Measurements from ENCODE around the gene ZAP70. TPM values are rescaled to one million over a fixed set of nuclear protein-coding genes. Genes with fewer than 3 reads are reported as not detected.

ZAP70 gene
- total and polyA plus RNA-seq, 9 donors: 0.45 to 2.0 (median 0.75) TPM

DNA sequence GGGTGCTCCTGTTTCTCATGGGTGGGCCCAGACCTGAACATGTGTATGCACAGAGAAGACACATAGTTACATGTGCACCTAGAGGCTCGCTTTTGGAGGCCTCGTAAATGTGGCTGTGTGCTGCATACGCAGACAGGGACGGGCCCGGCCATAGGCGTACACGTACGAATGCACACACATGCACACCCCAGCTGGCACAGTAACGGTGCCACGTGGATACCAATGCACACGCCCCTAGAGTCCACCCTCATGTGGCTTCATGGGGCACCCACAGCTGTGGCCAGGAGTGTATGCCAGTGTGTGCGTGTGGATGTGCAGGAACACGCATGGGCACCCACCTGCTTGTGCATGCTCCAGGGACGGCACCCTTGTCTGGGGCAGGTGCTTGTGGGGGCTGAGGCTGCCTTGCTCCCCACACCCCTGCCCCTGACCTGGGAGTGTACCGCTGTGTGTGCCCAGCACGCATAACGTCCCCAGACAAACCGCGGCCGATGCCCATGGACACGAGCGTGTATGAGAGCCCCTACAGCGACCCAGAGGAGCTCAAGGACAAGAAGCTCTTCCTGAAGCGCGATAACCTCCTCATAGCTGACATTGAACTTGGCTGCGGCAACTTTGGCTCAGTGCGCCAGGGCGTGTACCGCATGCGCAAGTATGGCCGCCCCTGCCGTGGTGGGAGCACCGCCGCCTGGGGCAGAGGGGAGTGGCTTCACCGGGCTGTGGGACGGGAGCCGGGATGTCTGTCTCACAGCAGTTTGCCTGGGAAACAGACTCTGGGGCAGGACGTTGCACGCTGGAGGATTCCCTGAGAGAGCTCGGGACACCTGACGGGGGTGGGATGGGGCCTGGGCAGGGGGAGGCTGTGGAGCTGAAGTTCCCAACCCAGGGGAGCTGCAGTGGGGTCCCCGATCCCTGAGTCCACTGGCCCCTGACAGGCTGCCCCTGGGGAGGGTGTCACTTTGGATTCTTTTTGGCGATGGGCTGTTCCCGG is 21.0 kb downstream of the ZAP70 start:
- H3K4me3 ChIP-seq: no peak overlapping the region
- TF ChIP-seq POLR2A (IDR thresholded peaks at IDR 0.05): no peak
- no peak for TF ChIP-seq EP300 (IDR thresholded peaks at IDR 0.05)
- TF ChIP-seq, protein P1, sequence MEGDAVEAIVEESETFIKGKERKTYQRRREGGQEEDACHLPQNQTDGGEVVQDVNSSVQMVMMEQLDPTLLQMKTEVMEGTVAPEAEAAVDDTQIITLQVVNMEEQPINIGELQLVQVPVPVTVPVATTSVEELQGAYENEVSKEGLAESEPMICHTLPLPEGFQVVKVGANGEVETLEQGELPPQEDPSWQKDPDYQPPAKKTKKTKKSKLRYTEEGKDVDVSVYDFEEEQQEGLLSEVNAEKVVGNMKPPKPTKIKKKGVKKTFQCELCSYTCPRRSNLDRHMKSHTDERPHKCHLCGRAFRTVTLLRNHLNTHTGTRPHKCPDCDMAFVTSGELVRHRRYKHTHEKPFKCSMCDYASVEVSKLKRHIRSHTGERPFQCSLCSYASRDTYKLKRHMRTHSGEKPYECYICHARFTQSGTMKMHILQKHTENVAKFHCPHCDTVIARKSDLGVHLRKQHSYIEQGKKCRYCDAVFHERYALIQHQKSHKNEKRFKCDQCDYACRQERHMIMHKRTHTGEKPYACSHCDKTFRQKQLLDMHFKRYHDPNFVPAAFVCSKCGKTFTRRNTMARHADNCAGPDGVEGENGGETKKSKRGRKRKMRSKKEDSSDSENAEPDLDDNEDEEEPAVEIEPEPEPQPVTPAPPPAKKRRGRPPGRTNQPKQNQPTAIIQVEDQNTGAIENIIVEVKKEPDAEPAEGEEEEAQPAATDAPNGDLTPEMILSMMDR (IDR thresholded peaks at IDR 0.05): no peak
- no peaks in the 10 kb centered on the region for H3K4me1 ChIP-seq (ENCODE audit: insufficient read depth)
- H3K27ac ChIP-seq: no peak overlapping the region
- no peaks in the 10 kb centered on the region for H3K27me3 ChIP-seq
- 87 to 91% (median 90%) methylated on average over 41 to 44 of the region's 44 CpGs for WGBS, 3 donors
- DNase-seq: no peak
- H3K9me3 ChIP-seq: no peaks in the 10 kb centered on the region
- intact Hi-C loops (cut with DNase I): no loop called here
- no peaks in the 10 kb centered on the region for H3K36me3 ChIP-seq

DNA sequence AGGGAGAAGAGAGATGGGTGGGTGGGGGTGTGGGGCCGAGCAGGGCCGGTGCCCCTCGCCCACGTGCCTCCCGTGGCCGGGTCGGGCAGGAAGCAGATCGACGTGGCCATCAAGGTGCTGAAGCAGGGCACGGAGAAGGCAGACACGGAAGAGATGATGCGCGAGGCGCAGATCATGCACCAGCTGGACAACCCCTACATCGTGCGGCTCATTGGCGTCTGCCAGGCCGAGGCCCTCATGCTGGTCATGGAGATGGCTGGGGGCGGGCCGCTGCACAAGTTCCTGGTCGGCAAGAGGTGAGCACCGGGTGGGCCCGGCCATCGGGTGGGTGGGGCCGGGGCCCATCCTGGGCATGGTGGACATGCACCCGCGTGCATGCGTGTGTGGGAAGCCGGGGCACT is 21.8 kb downstream of the ZAP70 start:
- Histone ChIP-seq H3K4me3 (no peak overlapping the region), H3K4me1 (ENCODE audit: insufficient read depth) (no peaks in the 10 kb centered on the region), H3K27ac (no peak overlapping the region), H3K9me3 (no peaks in the 10 kb centered on the region), H3K36me3 (no peaks in the 10 kb centered on the region), H3K27me3 (no peaks in the 10 kb centered on the region)
- no peak for DNase-seq
- 92 to 95% (median 92%) methylated on average over 29 of the region's 29 CpGs for WGBS, 3 donors
- intact Hi-C loops (cut with DNase I): no loop called here
- TF ChIP-seq POLR2A (IDR thresholded peaks at IDR 0.05): no peak
- TF ChIP-seq EP300 (IDR thresholded peaks at IDR 0.05): no peak
- TF ChIP-seq, protein P1 (IDR thresholded peaks at IDR 0.05): no peak

DNA sequence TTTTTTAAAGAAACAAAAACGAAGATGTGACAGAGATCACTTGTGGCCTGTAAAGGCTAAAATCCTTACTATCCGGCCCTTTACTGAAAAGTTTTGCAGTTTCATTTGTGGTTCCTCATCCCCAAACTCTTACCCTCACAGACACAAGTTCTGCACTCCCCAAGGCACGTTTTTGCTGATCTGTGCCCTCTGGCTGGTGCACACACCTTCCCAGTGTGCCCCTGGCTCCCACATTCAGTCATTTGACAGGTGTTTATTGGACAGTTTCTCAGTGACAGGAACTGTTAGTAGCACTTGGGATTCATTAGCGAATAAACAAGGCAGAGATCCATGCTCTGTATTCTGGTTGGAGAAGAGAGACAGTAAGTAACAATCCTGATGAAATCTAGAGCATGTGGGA is 22.8 kb downstream of the ZAP70 start:
- TF ChIP-seq POLR2A (IDR thresholded peaks at IDR 0.05) (no peak), EP300 (IDR thresholded peaks at IDR 0.05) (no peak)
- TF ChIP-seq, protein P1 (IDR thresholded peaks at IDR 0.05): no peak
- intact Hi-C loops (cut with DNase I): no loop called here
- no peaks in the 10 kb centered on the region for H3K9me3 ChIP-seq
- no peaks in the 10 kb centered on the region for H3K36me3 ChIP-seq
- DNase-seq: no peak
- WGBS, 3 donors: 65 to 73% (median 72%) methylated on average over 4 of the region's 4 CpGs
- no peaks in the 10 kb centered on the region for H3K4me1 ChIP-seq (ENCODE audit: insufficient read depth)
- no peak overlapping the region for H3K4me3 ChIP-seq
- no peaks in the 10 kb centered on the region for H3K27me3 ChIP-seq
- no peak overlapping the region for H3K27ac ChIP-seq

DNA sequence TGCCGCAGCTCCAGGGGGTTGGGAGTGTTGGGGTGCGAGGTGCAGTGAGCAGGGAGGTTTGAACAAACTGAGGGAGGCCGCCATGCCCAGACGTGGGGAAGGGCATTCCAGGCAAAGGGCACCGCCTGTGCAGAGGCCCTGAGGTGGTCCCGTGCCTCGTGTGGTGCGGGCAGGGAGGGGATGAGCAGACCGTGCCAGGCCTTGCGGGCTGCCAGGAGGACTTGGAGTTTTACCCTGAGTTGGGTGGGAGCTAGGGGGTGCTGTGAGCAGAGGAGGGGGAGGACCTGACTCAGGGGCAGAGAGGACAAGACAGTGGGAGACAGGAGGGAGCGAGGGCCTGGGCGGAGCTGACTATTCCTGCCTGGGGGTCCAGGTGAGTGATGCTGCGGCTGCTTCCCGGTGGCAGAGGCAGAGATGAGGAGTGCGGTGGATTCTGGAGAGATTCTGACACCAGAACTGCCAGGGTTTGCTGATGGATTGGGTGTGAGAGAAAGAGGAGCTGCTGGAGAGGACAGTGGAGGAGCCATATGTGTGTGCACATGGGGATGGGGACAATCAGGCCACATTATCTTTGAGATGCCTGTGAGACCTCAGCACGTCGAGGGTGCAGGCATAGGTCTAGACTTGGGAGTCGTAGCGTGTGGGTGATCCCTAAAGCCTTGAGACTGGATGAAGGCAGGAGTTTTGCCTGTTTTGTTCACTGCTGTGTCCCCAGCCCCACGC is 23.4 kb downstream of the ZAP70 start:
- no peak for DNase-seq
- TF ChIP-seq POLR2A (IDR thresholded peaks at IDR 0.05): no peak
- no peak for TF ChIP-seq EP300 (IDR thresholded peaks at IDR 0.05)
- TF ChIP-seq, protein P1 (IDR thresholded peaks at IDR 0.05): no peak
- intact Hi-C loops (cut with DNase I): no loop called here
- Histone ChIP-seq H3K9me3 (no peaks in the 10 kb centered on the region), H3K4me1 (ENCODE audit: insufficient read depth) (no peaks in the 10 kb centered on the region), H3K27me3 (no peaks in the 10 kb centered on the region), H3K27ac (no peak overlapping the region), H3K4me3 (no peak overlapping the region), H3K36me3 (no peaks in the 10 kb centered on the region)
- 85 to 87% (median 85%) methylated on average over 20 of the region's 20 CpGs for WGBS, 3 donors

All from ovary (tissue), 9 donors.